GM21786 (cell line): Measurements from ENCODE around the gene FBN2.

Source experiments
- ATAC-seq: cut with Tn5 transposase; IDR thresholded peaks from one replicate; pipeline ENCODE4 v1.9.1; 2021; ENCODE audit not compliant: unreplicated experiment

FBN2 gene

GRCh38 chr5:128258372-128258771, 279.7 kb downstream of the FBN2 start:
- no peak for ATAC-seq

DNA sequence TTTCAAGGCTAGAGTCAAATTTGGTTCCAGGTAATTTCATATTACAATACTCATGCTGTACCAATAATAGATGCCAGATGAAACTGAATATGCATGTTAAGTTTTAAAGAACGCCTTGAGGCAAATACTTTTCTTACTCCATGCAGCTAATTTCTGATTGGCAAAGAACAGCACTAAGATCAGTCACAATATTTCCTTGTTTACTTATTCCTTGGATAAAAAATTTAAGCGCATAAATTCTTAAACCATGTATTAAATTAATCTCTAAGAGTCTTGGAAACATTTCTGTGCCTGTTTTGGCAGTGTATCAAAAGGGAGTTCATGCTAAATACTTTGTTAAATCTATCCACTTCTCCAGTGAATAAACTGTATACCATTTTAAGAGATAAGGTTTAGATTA, 281.0 kb downstream of the FBN2 start:
- ATAC-seq, result no peak

DNA sequence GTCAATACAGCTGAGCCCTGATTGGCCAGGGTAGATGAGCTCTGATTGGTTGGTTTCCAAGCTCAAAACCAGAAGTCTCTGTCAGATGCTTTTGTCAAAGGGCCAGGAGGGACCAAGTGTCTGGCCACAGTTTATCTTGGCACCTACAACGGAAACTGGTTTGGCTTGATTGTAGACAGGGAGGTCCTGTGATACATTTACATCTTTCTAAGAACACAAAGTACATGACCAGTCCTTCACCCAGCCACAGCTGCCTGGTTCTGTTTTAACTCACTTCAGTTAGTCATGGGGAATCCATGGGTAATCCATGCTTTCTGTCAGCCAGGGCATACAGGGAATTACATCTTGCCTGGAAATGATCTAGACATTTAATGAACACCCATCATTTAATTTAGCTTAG, 283.3 kb downstream of the FBN2 start:
- ATAC-seq, result no peak

GRCh38 chr5:128253880-128254279, 284.2 kb downstream of the FBN2 start:
- ATAC-seq, result no peak

GRCh38 chr5:128253161-128253560, 284.9 kb downstream of the FBN2 start:
- ATAC-seq, result no peak

- ATAC-seq, result no peak
Observed at GRCh38 chr5:128252756-128253155, 285.3 kb downstream of the FBN2 start.

- ATAC-seq, result no peak
Observed at GRCh38 chr5:128252196-128252595, 285.8 kb downstream of the FBN2 start.

- no peak for ATAC-seq
Observed at GRCh38 chr5:128245974-128246373, 292.1 kb downstream of the FBN2 start.

DNA sequence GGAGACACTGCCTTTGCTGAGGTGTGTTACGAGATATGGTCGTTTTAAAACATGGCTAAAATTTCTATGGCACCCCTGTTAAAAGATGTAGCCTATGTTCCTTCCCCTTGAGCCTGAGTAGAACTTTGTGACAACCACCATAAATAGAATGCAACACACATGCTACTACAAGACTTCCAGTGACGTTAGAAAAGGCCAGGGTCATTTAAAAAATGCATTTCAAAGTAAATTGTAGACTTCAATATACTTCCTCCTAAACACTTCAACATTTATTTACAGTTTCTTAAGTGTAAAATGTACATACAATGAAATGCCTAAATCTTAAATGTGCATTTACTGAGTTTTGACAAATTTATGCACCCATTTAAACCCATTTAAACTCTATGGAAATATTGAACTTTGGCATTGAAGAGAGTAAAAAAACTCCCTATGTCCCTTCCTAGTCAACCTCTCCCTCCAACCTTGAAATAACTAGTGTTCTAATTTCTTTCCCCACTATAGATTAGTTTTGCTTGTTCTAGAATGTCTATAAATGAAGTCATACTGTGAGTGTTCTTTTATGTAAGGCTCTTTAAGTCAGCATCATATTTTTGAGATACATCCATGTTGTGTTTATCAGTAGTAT, 294.0 kb downstream of the FBN2 start:
- ATAC-seq, result no peak

DNA sequence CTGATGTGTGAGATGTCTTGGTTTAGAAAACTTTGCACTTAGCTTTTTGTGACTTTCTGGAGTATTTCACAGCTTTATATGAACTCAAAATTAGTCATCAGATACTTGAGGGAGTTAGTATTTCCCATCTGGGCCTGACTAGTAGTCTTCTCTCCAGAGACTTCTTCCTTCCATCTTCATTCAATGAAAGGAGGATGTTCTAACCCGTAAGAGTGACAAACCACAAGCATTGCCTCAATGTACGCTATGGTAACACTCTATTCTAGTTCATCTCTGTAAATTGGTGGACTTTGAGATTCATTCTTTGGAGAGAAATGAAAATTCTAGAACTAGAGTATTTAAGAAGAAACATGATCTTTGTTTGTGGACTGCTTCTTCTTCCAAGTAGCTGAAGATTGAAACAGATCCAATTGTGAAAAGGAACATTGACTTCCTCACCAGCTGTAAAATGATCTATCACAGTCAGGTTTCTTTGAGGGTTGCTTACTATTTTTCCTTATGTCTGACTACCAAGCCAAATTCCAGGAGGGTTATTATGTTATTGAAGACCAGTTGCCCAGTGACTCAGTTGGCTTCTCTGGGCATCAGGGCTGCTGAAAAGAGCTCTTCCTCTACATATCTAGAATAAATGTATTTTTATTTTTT, 296.9 kb downstream of the FBN2 start:
- ATAC-seq, result no peak

GRCh38 chr5:128237546-128237945, 300.5 kb downstream of the FBN2 start:
- no peak for ATAC-seq

GRCh38 chr5:128237000-128237399, 301.0 kb downstream of the FBN2 start:
- ATAC-seq, result no peak

GRCh38 chr5:128236334-128236733, 301.7 kb downstream of the FBN2 start:
- ATAC-seq, result no peak

GRCh38 chr5:128234928-128235641, 303.0 kb downstream of the FBN2 start:
- ATAC-seq, result no peak

DNA sequence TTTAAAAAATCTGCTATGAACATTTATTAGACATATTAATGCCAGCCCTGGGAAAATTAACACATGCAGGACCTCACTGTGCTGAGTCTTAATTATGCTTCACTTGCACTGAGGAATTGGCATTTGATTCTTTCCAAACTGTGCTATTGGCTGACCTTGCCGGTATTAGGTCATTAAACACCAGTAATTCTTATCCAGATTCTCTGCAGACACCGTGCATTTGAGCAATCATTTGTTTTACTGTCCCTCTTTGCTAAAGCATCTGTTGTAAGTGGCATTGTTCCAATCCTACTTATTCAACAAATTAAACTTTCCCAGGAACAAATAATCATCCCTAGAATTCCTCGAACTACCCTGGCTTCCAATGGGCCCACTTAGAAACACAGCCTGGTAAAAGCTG, 309.5 kb downstream of the FBN2 start:
- no peak for ATAC-seq

GRCh38 chr5:128228008-128228407, 310.0 kb downstream of the FBN2 start:
- ATAC-seq, result no peak

GRCh38 chr5:128225245-128226030, 312.6 kb downstream of the FBN2 start:
- no peak for ATAC-seq

DNA sequence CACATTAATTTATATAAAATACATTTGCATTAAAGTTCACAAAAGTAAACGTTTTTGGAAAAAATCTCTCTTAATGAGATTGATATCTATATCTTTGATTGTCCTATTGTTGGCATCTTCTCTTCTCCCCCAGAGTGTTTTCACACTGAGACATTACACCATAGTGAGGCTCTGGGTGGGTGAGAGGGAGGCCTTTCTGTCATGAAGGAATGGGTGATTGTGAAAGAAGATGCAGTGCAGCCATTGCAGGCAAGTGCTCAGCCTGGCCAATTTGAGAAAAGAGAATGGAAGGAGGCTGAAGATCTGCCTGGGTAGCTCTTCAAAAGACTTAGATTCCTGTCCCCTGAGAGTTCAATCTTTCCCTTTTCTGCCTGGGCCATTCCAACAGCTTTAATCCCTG, 313.7 kb downstream of the FBN2 start:
- no peak for ATAC-seq

DNA sequence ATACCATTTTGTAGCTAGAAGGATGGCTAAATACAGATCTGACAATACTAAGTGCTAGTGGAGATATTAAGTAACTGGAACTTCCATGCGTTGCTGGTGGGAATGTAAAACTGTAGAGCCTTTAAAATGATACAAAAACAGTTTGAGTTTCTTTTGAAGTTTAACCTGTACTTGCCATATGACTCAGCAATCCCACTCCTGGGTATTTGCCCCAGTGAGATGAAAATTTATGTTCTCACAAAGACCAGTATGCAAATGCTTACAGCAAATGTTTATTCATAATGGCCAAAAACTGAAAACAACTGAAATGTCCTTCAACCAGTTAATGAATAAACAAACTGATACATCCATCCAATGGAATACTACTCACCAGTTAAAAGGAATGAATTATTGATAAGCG, 317.2 kb downstream of the FBN2 start:
- no peak for ATAC-seq

DNA sequence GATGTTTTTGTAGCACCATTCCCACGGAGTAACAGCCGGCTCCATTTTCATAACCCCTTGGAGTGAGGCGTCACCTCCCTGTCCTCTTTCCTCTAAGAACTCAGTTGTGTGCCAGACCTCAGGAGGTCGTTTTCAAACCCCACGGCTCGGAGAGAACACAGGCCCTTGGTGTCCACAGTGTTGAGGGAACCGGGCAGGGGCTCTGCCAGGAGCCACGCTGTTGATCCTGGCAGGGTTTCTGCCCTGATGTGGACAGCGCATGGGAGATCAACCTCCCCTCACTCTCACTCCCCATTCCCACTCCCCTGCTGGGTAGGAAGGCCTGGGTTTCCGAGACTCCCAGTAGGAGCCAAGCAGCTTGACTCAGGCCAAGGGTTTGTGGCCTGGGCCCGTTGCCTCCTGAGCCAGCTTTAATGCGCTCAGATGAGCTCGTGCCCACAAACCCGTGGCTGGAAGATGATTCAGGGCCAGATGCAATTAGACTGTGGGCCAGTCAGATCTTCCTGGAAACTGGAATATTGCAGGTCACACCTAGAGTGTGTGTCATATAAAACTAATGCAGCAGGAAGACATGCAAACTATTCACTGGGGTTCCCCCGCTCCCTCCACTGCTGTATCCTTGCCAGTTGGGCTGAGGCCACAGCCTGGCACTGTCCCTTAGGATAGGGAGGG, 321.0 kb downstream of the FBN2 start:
- ATAC-seq, result no peak

- ATAC-seq, result no peak
Observed at GRCh38 chr5:128216285-128216684, 321.8 kb downstream of the FBN2 start.
